ENCODE measurements around the gene ATG14.

GRCh38 chr14:55339770-55340169 is 71.9 kb downstream of the ATG14 start:
- TF ChIP-seq CTCF (conservative IDR thresholded peaks at IDR 0.05) = no peak
- TF ChIP-seq ZFX (IDR thresholded peaks at IDR 0.05) = no peak
